Activated CD4-positive, alpha-beta T cell treated with anti-CD3 and anti-CD28 coated beads, Interleukin-2, amount 50 U/mL, for 24 hours (primary cell): ENCODE results near the gene SLX9.
"Not testable (repeated sequence)": the region's sequence is repeated elsewhere in the genome, so short reads cannot be mapped to it uniquely, and the experiment has no call there.

Source experiments
- DNase-seq, 2 donors: peaks; one replicate each; pipeline ENCODE4 v3.0.0-alpha.2; 2020; ENCODE audit warnings: low read depth in 1 of 2, low spot score in 1 of 2

SLX9 gene

DNA sequence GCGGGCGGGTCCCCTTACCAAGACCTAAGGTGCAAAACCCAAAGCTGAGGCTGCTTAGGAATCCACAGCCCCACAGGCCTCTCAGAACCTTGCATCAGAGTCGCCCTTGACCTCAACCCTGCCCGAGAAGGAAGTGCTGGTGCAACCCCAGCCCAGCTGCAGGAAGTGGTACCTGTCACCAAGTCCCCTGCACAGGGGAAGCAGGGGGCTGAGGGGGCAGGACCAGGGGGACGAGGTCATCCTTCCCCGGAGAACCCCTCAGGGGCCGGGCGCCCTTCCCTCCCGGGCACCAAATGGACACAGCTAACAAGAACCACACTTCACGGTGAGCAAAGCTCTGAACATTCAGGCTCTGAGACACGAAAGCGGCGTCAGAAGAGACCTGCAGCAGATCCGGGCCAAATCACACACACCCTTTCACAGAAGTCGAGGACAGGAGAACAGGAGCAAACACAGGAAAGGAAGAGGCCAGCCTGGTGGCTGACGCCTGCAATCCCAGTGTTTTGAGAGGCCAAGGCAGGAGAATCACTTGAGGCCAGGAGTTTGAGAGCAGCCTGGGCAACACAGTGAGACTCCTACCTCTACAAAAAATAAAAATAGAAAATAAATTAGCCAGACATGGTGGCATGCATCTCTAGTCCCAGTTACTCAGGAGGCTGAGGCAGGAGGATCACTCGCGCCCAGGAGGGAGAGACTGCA lies 25.5 kb upstream of the SLX9 start:
- DNase-seq = no peak

DNA sequence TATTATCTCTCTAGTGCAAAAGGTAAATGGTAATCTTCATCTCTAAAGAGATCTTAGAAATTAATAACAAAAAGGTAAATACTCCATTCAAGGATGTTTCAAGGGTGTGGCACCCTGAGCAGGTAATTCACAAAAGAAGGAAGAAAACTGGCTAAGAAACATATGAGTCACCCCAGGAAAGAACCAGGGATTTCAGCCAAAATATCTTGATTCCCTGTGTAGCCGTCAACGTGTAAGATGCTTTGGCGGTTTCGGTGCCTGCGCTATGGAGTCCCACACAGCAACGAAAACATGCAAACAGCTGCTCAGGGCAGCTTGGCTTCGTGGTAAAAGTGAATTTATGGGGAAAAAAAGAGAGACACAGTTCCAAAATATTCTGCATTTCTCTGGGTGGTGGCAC lies 22.9 kb upstream of the SLX9 start:
- DNase-seq = no peak

DNA sequence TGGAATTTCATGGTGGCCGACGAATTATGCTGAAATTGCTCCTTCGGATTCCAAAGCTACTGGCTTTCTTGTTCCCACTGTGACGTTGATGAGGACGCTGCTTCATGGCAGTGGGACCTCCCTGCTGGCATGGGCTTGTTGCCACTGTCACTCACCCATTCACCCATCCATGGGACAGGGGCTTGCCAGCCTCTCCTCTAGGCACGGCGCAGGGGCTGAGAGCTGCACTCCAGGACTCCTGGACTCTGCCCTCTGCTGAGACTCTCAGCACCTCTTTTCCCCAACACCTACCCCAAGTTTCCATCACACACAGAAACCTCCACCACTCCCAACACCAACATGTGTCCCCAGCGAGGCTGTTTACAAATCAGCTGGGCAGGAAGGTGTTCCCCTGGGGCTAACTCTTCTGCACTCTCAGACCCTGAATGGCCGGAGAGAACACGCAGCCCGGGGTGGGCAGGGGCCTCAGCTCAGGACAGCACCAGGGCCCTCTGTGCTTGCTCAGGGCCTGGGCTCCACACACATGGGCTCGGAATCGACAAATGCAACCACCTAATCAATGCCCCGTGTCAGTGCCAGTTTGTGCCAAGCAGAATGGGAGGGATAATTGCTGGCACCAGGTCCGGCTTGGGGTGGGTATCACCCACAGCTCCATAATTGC lies 22.3 kb upstream of the SLX9 start:
- no peak for DNase-seq

DNA sequence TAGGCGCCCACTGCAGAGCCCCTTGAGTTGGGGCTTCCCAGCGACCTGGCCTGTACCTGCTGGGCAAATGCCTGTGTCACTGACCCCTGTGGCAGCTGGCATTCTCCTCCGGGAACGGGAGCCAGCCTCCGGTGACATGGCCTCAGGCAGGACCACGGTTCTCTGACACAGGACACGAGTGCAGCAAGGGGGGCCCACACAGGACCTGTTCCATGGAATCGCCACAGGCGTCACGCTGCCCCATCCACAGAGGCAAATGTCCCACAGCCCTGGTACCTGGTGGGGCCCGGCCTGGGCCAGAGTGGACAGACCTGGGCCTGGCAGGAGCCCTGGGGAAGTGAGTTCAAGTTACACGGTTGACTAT lies 21.7 kb upstream of the SLX9 start:
- no peak for DNase-seq

DNA sequence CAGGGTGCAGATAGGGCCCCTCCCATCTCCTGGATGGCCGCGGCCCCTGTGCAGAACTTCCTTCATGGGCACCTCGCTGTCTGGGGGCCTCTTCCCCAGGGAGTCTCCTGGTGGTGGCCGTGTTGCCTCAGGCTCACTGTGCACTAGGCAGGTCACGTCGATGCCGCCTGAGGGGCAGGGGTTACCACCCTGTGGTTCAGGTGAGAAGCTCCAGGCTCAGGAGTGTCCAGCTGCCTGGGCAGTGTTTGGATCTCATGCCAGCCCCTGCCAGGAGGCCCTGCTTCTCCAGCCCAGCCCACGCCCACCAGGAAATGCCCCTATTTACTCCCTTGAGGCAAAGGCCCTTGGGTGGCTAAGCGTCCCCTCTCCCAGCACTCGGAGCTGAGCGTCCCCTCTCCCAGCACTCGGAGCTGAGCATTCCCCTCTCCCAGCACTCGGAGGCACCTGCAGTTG lies 21.2 kb upstream of the SLX9 start:
- DNase-seq = no peak

DNA sequence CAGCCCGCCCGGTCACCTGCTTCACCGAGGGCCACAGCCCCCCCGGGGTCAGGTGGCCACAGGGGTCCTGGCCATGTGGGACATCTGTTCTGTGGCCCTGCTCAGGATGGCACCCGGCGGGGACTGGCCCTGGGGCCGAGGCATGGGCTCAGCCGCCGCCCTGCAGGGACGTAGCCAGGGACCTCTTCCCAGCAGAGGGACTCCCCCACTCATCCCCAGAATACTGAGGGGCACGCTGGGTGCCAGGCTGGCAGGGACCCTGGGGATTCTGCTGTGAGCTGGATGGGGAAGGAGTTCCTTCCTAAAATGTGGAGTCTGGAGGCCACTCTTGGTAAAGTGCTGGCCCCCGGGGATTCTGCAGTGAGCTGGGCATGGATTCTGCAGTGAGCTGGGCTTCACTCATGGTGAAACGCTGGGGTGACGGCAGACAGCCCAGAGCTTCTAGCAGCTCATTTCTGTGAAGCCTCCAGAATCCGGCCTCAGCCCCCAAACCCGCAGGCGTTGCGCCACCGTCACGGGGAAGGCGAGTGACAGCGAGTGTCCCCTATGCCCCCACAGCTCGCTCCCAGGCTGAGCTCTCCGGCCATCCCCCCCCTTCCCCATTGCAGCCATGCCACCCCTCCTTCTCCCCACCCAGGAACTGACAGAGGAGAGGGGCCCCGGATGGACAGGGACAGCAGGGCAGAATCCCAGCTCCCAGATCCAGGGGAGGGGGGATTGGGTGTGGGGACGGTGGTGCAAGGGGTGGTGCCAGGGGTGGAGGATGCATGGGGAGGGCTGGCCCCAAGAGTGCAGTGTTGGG lies 20.5 kb upstream of the SLX9 start:
- no peak for DNase-seq

DNA sequence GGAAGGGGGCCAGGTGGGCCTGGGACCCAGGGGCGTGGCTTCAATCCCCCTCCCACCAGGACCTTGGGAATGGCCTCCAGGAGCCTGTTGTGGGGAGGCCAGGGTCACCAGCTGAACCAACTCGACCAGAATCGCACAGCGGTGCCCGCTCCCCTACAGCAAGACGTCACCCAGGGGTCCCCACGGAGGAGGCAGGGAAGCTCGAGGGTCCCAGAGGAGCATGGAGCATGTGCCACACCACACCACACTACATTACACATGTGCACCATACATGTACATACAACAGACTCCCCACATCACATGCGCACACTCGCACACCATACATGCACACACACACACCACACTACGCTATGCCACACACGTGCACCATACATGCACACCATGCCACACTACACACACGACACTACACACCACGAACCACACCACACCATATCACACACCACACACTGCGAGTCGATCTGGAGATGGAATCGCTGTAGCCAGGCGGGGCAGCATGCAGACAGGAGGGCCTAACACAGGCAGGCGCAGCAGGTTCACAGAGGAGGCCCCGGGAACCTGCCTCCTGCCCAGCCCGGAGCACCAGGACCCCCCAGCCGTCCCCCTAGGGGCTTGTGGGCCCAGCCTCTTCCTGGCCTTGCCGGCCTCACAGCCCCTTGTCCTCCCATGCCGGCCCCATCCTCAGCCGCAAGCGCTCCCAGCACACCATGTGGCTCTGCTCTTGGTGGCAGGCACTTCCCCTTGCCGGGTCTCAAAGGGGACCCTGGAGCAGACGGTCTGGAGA lies 19.7 kb upstream of the SLX9 start:
- DNase-seq = no peak

DNA sequence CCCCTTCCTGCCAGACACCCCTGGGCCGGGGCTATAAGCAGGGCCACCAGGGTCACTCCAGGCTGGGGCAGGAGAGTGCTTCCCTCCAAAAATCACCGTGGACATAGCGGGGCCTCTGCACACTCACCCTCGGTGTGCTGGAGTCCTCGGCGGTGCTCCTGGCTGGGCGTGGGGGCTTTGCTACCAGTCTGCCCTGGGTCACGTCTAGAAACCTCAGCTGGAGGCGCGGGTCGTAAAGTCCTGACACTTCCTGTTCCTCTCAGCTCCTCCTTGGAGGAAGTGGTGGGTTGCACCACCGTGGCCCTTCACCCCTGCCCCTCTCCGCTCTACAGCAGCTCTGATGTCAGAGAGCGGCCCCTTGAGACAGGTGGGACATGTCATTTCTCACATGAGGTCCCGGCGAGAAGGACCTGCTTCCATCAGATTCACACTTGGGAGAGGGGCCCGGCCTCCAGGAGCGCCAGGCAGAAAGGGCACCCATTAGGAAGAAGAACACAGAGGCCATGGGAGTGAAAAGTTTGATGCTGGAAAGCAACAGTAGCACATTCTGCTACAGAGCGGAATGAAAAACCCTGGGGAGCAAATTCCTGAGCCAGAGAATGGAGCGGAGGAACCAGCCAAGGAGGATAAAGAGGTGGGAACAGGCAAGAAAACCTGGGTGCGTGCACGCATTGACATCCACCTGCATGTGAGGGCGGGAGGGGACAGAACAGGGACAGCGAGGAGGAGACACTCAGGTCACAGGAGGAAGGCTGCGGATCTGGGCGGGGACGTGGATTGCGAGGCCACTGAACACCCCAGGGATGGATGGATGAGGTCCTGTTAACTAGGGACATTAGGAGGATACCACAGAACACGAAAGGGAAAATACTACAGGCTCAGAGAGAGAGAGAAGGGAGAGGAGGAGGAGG lies 18.9 kb upstream of the SLX9 start, which contains the start of gene ITGB2:
Gene ITGB2, minus strand, starts transcription at position 206 of the 911 bp plus-strand sequence. CDS start 10,117 bp downstream, outside the sequence.
- DNase-seq = no peak

DNA sequence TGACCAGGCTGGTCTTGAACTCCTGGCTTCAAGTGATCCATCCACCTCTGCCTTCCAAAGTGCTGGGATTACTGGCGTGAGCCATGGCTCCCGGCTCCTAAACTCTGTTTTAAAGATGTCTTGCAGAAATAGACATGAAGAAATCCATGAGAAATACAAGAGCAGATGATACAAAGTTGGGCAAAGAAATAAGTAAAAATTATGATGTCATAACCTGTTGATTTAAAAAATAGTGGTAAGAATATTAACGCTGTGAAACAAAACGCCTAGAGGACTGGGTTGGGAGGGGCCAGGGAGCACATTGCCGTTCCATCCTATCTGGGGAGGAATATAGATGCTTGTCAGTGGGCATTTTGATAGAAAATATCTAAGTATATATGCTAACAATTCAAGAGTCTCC lies 17.9 kb upstream of the SLX9 start:
- DNase-seq = no peak

DNA sequence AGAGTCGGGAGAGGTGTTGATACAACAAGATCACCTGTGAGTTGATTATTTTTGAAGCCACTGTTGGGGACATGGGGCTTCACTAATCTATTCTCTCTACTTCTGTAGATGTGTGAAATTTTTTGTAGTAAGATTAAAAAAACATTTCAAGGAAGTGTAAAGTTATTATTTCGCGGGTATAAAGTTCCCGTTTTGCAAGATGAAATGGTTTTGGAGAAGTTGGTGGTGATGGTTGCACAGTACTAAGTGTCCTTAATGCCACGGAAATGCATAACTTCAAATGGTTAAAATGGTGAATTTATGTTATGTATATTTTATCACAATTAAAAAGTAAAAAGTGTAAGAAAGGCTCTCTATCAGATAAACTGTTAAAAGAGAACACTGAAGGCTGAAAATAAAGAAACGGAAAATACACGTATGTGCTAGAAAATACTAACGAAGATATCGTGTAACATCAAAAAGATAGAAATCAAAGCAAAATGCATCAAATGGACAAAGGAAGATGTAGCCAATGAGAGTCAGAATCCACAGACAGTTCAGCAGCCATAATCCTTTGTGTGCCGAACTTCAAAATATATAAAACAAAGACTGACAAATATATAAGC lies 16.2 kb upstream of the SLX9 start:
- no peak for DNase-seq

DNA sequence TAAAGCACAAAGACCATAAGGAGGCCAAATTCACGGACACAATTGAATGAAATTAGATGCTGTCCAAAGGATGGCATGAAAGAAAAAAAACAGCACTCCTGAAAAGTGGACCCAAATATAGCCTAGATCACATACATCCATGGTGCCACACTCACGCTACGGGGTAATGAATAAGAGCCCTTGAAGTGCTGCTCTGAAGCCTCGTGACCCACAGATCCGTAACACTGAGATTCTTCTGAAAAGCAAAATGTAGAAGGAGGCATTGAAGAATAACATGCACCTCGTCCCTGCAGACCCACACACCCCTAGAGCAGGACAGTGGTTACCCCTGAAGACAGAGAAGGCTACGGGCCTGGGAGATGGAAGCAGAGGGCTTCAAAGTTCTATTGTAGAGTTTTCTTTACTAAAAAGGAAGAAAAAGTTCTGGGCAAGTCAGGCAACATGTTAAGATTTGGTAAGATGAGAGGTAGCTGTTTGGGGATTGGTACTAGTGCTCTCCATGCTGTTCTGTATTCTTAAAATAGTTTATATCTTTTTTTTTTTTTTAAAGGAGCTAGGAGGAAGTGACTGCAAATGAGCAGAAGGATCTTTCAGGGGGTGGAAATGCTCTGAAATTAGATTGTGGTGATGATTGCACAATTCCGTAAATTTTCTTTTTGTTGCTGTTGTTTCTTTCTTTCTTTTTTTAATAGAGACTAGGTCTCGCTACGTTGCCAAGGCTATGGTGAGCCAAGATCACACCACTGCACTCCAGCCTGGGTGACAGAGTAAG lies 15.0 kb upstream of the SLX9 start:
- no peak for DNase-seq

DNA sequence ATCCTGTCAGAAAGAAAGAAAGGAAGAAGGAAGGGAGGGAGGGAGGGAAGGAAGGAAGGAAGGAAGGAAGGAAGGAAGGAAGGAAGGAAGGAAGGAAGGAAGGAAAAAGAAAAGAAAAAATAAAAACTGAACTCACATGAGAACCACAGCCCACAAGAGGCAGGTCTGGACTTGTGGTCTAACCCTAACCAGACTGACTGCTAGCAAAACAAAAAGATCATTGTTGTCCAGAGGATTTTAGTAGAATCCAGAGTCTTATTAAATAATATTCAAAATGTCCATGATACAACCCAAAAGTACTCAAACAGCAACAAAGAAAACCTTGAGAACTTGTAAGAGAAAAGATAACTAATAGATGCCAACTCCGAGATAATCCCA lies 14.5 kb upstream of the SLX9 start:
- no peak for DNase-seq

DNA sequence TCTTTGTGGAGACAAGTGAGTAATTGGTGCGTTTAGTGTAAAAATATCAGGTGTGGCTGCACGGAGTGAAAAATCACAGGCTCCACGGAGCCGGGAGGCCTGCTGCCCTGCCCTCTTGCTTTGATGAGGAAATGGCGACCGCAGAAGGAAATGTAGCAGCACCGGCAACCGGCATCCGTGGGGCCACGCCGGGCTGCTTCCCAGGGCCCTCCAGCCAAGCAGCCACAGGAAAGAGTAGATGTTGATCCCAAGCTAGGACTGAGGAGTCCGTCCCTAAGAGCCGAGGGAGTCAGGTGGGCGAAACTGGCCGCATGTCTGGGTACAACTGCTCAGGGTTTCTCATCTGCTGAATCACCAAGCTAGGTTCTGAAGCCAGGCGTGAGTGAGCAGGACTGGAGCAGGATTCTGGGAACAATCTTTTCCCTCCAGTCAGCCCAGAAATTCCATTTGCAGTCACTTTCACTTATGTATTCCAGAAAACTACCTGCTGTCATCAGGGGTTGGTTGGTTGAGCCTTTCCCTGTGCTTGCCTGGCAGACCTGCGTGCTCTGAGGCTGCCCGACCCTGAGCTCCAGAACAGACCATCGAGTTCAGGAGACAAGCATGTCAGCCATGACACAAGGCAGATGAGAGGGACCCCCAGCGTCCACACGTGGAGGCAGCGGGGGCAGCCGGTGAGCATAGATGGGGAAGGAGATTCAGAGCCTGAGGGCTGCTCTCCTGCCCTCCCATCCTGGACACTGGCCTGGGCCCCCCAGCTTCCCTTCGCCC lies 13.3 kb upstream of the SLX9 start:
- DNase-seq = no peak

DNA sequence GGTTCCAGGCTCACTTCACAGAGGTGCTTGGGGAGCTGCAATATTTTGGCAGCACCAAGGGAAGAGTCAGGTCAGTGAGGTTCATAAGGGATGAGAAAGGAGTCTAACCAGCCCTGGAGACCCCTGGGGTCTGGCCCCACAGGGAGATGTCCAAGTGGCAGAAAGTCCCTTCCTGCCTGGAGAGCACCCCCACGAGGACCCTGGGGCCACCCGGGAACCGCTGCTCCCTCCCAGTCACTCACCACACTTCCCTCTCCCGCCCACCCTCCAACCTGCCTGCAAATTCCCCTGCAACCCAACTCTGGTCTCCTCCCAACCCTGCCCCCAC lies 12.6 kb upstream of the SLX9 start:
- no peak for DNase-seq

DNA sequence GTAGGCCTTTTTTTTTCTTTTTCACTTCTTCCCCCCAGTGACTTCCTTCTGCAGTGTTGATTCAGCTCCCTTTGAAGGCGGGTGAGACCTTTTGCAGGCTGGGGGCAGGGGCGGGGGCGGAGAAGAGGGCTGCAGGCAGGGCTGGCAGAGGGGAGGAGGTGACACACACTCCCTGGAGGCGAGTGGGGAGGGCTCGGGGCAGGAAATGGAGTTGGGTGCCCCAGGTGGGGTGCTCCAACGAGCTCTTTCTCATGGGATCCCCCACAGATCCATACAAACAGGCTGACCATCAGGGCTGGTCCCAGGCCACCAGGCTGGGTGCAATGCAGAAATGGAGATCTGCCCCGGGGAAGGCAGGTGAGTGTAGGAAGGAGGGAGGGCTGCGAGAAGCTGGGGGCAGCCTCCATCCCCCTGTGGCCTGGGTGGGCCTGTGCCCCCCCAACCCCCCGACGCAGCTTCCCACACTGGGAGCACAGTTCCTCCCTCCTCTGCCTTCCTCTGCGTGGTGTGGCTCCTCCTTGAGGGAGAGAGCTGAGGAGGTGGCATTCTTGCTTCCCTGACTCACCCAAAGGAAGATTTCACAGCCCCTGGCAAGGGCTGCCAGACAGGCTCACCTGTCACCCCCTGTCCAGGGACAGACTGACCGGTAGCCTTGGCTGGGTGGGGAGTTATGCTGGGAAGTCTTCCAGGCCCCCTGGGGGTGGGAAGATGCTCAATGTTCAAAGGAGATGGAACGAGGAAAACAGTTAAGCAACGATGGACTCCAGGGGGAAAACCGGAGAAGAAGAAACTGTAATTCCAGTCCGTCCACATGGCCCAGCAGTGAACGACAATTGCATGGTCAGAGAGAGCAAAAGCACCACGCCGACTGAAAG lies 12.0 kb upstream of the SLX9 start:
- DNase-seq = peak; percentile 67 to 86

DNA sequence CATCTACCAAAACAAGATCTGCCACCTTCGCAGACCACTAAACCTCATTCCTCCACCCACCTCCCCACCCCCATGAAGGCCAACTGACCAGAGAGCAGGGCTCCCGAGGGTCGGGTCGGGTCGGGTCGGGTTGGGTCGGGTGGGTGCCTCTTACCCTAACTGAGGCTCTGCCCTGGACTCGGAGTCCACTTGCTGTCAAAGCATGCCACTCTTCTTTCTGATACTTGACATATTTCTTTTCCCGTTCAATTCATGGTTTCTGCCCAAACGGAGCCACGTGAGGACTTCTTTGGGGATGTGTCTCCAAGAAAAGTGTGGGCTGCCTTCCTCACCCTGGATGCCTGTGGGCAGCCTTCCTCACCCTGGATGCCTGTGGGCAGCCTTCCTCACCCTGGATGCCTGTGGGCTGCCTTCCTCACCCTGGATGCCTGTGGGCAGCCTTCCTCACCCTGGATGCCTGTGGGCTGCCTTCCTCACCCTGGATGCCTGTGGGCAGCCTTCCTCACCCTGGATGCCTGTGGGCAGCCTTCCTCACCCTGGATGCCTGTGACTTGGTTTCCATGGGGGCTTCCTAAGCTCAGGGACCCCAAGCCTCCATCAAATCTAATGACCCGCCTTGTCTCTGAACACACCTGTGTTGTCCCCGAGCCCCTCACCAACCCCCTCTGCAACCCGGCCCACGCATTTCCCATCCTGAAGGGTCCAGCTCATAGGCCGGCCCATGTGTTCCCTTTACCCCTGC lies 11.2 kb upstream of the SLX9 start:
- not testable (repeated sequence) for DNase-seq

DNA sequence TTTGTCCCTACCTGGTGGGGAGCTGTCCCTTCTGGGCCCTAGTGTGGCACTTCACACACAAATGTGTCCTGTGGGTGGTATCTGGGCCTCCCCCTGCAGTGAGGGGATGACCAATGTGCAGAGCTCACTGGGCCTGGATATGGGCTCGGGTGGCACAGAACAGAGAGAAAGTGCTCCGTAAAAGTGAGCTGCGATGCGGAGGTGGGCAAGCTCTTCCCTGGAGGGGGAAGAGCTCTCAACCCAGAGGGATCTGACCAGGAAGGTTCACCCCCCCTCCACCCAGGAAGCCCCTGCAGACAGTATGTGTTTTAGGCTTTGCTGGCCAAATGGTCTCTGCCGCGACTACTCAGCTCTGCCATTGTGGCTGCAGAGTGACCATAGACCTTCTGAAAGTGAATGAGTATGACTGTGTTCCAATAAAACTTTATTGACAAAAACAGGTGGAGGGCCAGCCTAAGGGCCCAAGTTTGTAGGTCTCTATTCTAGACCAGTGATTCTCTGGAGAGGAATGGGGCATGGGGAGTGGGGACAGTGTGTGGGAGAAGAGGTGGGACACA lies 10.5 kb upstream of the SLX9 start:
- no peak for DNase-seq
